DMS153 treated with DMSO at 0.1 percent for 48 hours (cell line): ENCODE data around the gene HNRNPD.
"Not testable (repeated sequence)": the region's sequence is repeated elsewhere in the genome, so short reads cannot be mapped to it uniquely, and the experiment has no call there.

Experiments used
- DNase-seq: peaks from one replicate; lab custom pipeline; 2025; ENCODE audit not compliant: unreplicated experiment; lab: John Stamatoyannopoulos, UW

The HNRNPD gene

GRCh38 chr4:82373816-82374625, at the start of gene HNRNPD:
Gene HNRNPD, minus strand, starts transcription at chr4:82373991. Its CDS starts 313 bp downstream, at chr4:82373678.
- DNase-seq = peak; percentile 99

DNA sequence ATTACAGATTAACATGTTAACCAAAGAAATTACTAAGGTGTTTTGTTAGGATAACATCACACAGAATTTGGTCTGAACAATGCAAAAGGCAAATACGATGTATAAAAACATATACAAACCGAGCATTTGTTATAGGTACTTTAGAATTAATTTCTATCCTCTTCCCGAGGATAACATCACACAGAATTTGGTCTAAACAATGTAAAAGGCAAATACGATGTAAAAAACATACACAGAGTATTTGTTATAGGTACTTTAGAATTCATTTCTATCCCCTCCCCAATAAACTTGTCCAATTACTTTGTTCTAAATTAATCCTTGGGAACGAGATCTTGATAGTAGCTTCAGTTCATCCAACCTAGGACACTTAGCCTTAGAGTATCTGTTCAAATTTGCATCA, 48.8 kb upstream of the HNRNPD start:
- DNase-seq = no peak

DNA sequence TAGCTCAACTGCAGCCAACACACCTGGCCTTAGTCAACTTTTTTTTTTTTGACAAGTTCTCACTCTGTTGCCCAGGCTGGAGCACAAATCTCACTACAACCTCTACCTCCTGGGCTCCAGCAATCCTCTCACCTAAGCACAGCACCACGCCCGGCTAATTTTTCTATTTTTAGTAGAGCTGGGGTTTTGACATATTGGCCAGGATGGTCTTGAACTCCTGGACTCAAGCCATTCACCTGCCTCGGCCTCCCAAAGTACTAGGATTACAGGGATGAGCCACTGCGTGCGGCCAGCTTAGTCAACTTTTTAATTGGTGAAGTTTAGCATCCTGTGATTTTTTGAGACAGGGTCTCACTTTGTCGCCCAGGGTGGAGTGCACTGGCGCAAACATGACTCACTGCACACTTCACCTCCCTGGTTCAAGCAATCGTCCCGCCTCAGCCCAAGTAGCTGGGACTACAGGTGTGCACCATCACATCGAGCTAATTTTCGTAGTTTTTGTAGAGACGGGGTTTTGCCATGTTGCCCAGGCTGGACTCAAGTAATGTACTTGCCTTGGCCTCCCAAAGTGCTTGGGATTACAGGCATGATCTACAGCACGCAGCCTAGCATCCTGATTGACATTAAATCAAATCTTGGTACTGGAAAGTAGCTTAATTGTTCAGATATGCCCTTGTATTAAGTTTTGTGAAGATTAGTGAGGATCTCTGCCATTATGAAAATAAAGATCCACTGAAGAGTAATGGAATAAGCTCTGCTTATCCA, 48.2 kb upstream of the HNRNPD start:
- no peak for DNase-seq

GRCh38 chr4:82419451-82419850, 45.7 kb upstream of the HNRNPD start:
- DNase-seq = no peak

DNA sequence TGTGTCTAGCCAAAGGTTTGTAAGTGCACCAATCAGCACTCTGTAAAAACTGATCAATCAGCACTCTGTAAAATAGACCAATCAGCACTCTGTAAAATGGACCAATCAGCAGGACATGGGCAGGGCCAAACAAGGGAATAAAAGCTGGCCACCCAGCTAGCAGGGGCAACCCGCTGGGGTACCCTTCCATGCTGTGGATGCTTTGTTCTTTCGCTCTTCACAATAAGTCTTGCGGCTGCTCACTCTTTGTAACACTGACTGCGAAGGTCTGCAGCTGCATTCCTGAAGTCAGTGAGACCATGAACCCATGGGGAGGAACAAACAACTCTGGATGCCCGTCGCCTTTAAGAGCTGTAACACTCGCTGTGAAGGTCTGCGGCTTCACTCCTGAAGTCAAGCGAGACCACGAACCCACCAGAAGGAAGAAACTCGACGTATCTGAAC, 42.2 kb upstream of the HNRNPD start:
- no peak for DNase-seq

GRCh38 chr4:82415061-82415460, 41.3 kb upstream of the HNRNPD start:
- DNase-seq = not testable (repeated sequence)

DNA sequence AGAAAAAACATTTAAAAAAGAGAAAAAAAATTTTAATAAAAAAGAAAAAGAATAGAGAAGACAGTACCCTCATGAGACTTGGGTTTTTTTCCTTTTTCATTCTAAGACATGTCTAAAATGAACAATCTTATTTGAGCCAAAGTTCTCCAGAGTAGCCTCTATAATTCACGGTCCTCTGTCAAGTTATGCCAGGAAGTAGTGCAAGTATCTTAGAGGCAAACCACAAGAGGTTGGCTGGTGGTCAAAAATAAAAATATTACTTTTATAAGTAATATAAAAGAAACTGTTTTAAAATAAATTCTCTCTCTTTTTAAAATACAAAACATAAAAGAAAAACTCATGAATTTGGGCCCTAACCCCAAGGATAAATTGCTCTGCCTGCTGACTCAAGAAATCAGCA, 29.9 kb upstream of the HNRNPD start:
- DNase-seq = no peak

GRCh38 chr4:82402196-82402775, 28.5 kb upstream of the HNRNPD start:
- DNase-seq = no peak

- DNase-seq = no peak
Measured at GRCh38 chr4:82401600-82401999, 27.8 kb upstream of the HNRNPD start.

- DNase-seq = no peak
Measured at GRCh38 chr4:82398263-82398662, 24.5 kb upstream of the HNRNPD start.

GRCh38 chr4:82397527-82397926, 23.7 kb upstream of the HNRNPD start:
- no peak for DNase-seq

DNA sequence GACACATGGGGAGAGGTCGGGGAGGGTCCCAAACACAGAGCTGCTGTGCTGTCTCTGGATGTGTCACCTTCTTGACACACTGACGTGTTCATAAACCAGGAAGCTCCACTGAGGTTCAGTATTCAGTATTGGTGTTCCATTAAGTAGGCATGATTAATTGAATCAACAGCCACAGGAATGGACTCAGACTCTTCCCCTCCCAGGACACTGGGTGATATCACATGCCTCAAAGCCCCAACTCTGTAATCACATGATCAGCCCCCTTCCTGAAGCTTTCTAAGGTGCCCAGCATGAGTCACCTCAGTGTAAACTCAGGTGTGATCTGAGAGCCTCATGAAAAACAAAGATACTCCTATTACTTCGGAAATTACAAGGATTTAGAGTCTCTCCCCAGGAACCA, 21.1 kb upstream of the HNRNPD start:
- no peak for DNase-seq

- not testable (repeated sequence) for DNase-seq
Measured at GRCh38 chr4:82390061-82390460, 16.3 kb upstream of the HNRNPD start.

DNA sequence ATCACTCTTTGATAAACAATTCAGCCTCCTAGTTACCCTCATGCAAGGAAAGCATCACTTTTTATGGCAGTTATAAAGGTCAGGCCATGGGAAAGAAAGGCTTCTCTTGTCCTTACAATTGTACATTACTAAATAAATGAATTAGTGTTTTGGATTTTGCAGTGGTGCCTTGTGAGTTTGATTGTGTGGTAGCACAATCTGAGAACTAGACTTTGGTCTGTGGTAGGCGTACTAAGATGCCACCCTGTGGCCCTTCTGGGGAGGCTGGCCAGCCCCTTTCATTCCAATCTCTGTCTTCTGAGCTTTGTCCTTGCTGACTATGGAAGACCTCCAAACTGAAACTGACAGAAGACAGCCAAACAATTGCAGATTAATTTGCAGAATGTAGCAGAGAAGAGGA, 14.6 kb upstream of the HNRNPD start:
- DNase-seq = no peak

GRCh38 chr4:82386312-82386711, 12.5 kb upstream of the HNRNPD start:
- DNase-seq = not testable (repeated sequence)

DNA sequence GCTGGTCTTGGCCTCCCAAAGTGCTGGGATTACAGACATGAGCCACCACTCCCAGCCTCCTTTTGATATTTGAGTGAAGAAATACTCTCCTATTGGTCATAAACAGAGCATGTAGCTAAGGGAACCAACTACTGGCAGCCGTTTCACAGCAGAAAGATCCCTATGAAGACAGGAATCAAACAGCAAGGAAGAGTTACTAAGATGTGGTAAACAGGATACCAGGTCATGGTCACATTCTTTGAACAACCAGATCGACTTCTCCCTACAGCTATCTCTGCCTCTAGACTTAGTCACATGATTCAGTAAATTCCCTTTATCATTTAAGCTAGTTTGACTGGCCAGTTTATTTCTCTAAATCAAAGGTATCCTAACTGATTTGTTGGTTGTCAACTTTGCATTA, 9.0 kb upstream of the HNRNPD start:
- no peak for DNase-seq

DNA sequence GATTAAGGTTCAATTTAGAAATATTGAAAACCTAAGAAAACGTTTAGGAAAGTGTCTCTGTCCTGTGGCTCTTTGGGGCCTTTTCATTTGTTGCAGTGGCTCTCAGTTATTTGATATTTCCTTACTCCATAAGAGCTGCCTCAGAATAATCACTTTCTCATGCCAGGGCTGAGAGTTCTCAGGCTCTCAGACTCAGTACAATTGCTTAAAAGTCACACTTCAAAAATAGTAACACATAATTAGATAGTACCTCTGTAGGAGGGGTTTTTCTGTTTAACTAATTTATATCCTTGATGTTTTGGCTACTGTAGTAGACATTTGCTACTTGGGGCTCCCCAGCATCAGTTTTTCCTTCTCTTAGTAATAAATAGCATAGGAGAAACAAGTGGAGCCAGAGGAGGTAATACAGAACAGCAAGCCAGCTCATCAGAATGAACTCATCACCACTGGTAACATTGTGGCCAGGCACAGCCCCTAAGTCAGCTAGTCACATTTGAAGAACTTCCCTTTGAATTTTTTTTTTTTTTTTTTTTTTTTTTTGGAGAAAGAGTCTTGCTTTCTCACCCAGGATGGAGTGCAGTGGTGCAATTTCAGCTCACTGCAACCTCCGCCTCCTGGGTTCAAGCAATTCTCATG, 8.0 kb upstream of the HNRNPD start:
- no peak for DNase-seq

- no peak for DNase-seq
Measured at GRCh38 chr4:82381235-82381634, 7.4 kb upstream of the HNRNPD start.

DNA sequence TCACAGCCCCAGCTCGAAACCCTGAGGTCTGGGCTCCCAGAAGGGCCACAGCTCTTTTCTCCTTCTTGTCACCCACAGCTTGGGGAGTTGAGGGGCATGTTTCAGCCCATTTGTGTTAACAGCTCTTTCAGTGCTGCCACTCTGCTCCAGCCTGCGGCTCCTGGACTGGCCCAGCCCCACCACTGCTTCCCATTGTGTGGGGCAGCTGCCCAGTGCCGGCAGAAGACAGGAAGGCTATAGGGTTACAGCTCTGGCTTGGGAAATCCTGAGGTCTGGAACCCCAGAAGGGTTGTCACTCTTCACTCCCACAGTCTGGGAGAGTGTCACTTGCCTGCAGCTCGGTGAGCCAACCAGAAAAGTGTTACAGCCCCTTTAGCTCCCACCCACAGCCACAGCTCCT, 7.0 kb upstream of the HNRNPD start:
- no peak for DNase-seq

DNA sequence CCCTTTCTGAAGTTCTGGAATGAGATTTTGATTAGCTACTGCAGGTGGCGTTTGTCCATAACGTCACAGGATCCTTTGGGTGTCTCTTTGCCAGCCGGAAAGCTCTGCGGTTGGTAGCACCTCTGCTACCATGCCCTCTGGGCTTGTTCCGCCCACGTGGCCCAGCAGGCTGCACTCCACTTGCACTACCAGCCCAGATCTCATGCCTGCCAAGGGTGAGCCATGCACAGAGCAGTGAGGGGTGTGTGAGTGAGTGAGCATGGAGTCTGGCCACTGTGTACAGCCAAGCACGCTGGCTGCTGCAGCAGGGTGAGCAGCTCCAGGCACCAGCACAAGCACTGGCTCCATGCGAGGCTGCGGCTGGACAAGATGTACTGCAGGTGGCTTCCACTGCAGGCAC, 6.6 kb upstream of the HNRNPD start:
- no peak for DNase-seq

- no peak for DNase-seq
Measured at GRCh38 chr4:82376109-82376508, 2.3 kb upstream of the HNRNPD start.

- DNase-seq = no peak
Measured at GRCh38 chr4:82373486-82373815, 340 bp downstream of the HNRNPD start.
